Ascending aorta (tissue), 2 donors: ENCODE measurements around the gene ZNF219. TPM values are rescaled to one million over a fixed set of nuclear protein-coding genes. Genes with fewer than 3 reads are reported as not detected.

Source experiments
- DNase-seq, 2 donors: peaks; one replicate each; pipeline ENCODE4 v3.0.0-alpha.2; 2019; ENCODE audit warnings: low spot score in 2 of 2
- H3K27ac ChIP-seq, 2 donors: fragments of 200-600 bp; sonication (generic); one replicate each; pipeline ENCODE4 v1.5.1; 2016 to 2017; ENCODE audit warnings: mild to moderate bottlenecking in 1 of 2
- H3K27me3 ChIP-seq: fragments of 200-600 bp; sonication (generic); one replicate; pipeline ENCODE4 v1.5.1; 2017
- H3K36me3 ChIP-seq, 2 donors: fragments of 200-600 bp; sonication (generic); one replicate each; pipeline ENCODE4 v1.5.1; 2016
- H3K4me1 ChIP-seq, 2 donors: fragments of 200-600 bp; sonication (generic); one replicate each; pipeline ENCODE4 v1.5.1; 2016 to 2017; ENCODE audit warnings: mild to moderate bottlenecking in 1 of 2
- H3K4me3 ChIP-seq, 2 donors: fragments of 200-600 bp; sonication (generic); one replicate each; pipeline ENCODE4 v1.5.1; 2016 to 2017; ENCODE audit warnings: mild to moderate bottlenecking in 1 of 2
- H3K9me3 ChIP-seq, 2 donors: fragments of 200-600 bp; sonication (generic); one replicate each; pipeline ENCODE4 v1.5.1; 2016
- intact Hi-C: fragments of 100-400 bp; cut with DNase I; formaldehyde crosslinking; loops from one replicate; pipeline ENCODE4 v1.15.1; 2023
- total RNA-seq: library from RNA; depleted of rRNA; stranded (reverse); fragments of >200 nt; gene quantifications from one replicate; pipeline ENCODE4 v1.1.0, GENCODE V29; 2016
- TF ChIP-seq, protein P1 (sequence below), 3 experiments: fragments of 200-600 bp in 2 of 3; fragments of 450-650 bp in 1 of 3; sonication (generic) in 2 of 3; IDR thresholded peaks; one replicate each; pipeline ENCODE4 v1.5.1; 2016 to 2019; ENCODE audit warnings: antibody characterized with exemption in 3 of 3, mild to moderate bottlenecking in 1 of 3, moderate library complexity in 1 of 3

ZNF219 gene
- total RNA-seq, 1 donor from 2014 or later, result 62.9 TPM

DNA sequence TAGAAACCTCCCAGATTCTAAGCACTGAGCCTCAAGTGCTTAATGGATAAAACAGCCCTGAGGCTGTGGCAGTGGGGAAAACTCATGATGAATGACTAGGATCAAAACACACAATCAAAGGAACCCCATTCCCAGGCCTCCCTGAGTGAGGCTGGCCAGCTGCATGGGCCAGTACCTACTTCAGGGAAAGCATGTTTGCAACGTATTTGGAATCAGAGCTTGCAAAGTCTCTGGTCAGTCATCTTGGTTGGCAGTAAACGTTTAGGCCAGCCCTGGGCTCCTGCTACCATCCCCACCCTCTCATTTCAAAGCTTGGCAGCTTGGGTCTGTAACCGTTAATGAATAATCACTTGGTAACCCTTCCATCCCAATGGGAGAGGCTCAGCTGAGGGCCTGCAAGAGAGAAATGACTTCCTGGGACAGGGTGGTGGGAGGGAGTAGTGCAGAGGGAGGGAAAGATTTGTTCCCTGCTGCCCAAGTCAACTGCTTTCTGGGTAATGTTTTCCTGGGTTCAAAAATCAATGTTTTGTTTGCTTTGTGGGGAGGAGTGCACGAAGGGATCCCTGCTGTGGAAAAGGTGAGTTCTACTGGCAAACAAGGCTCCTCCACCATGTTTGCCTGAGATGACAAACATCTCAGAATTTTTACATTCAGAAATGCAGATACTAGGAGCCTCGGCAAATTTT is 42.9 kb downstream of the ZNF219 start:
- Histone ChIP-seq H3K27me3 (no peaks in the 10 kb centered on the region), H3K9me3 (no peaks in the 10 kb centered on the region), H3K4me1 (no peaks in the 10 kb centered on the region), H3K27ac (no peak overlapping the region), H3K4me3 (no peak overlapping the region), H3K36me3 (no peaks in the 10 kb centered on the region)
- TF ChIP-seq, protein P1, sequence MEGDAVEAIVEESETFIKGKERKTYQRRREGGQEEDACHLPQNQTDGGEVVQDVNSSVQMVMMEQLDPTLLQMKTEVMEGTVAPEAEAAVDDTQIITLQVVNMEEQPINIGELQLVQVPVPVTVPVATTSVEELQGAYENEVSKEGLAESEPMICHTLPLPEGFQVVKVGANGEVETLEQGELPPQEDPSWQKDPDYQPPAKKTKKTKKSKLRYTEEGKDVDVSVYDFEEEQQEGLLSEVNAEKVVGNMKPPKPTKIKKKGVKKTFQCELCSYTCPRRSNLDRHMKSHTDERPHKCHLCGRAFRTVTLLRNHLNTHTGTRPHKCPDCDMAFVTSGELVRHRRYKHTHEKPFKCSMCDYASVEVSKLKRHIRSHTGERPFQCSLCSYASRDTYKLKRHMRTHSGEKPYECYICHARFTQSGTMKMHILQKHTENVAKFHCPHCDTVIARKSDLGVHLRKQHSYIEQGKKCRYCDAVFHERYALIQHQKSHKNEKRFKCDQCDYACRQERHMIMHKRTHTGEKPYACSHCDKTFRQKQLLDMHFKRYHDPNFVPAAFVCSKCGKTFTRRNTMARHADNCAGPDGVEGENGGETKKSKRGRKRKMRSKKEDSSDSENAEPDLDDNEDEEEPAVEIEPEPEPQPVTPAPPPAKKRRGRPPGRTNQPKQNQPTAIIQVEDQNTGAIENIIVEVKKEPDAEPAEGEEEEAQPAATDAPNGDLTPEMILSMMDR (IDR thresholded peaks at IDR 0.05), result no peak
- intact Hi-C loops, result no loop called here
- DNase-seq, result no peak

DNA sequence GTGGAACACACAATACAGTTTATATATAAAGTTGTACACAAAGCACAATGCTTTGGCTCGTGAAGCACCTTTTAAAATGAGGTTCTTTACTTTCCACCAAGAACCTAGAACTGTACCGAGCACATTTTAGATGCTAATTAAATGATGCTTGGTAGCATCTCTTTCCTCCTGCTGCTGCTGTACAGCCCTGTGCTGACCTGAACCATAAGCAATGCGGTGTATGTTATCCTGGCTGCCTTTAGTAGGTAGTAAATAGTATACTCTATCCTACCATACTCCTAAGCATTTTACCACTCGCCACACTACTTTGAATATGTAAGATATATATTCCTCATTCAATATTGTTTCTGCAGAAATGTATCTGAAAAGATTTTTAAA is 43.7 kb downstream of the ZNF219 start:
- Histone ChIP-seq H3K9me3 (no peaks in the 10 kb centered on the region), H3K4me1 (no peaks in the 10 kb centered on the region)

DNA sequence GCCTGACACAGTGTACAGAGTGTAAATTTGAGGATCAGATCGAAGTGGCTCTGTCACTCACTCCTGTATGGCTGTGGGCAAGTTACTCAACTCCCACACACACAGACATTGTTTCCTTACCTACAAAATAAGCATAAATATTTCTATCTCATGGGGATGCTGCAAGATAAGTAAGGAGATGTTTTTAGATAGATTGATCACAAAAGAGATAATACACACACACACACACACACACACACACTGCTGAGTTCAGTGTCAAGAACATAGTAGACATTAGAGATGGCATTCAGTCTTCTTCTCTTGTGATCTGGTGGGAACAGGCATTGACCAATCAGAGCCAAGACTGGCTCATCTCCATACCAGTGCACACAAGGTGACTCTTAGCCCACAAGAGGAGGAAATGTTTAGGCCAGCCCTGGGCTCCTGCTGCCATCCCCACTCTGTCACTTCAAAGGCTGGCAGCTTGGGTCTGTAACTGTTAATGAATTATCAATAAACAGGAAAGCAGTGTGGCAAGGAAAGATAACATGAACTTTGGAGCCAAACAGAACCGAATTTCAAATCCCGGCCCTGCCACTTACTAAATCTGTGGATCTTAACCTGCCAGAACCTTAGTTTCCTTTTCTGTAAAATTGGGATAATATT is 44.2 kb downstream of the ZNF219 start:
- no peaks in the 10 kb centered on the region for H3K36me3 ChIP-seq
- no peak for DNase-seq
- intact Hi-C loops, result no loop called here
- no peaks in the 10 kb centered on the region for H3K4me1 ChIP-seq
- H3K9me3 ChIP-seq, result no peaks in the 10 kb centered on the region
- H3K27ac ChIP-seq, result no peak overlapping the region
- TF ChIP-seq, protein P1 (IDR thresholded peaks at IDR 0.05), result no peak
- H3K27me3 ChIP-seq, result no peaks in the 10 kb centered on the region
- no peak overlapping the region for H3K4me3 ChIP-seq

More for the DNA sequence above, 43.7 kb downstream of the ZNF219 start:
- H3K27ac ChIP-seq, result no peak overlapping the region
- no peak for DNase-seq
- no peak overlapping the region for H3K4me3 ChIP-seq
- intact Hi-C loops, result no loop called here
- TF ChIP-seq, protein P1 (IDR thresholded peaks at IDR 0.05), result no peak
- H3K36me3 ChIP-seq, result no peaks in the 10 kb centered on the region
- no peaks in the 10 kb centered on the region for H3K27me3 ChIP-seq

DNA sequence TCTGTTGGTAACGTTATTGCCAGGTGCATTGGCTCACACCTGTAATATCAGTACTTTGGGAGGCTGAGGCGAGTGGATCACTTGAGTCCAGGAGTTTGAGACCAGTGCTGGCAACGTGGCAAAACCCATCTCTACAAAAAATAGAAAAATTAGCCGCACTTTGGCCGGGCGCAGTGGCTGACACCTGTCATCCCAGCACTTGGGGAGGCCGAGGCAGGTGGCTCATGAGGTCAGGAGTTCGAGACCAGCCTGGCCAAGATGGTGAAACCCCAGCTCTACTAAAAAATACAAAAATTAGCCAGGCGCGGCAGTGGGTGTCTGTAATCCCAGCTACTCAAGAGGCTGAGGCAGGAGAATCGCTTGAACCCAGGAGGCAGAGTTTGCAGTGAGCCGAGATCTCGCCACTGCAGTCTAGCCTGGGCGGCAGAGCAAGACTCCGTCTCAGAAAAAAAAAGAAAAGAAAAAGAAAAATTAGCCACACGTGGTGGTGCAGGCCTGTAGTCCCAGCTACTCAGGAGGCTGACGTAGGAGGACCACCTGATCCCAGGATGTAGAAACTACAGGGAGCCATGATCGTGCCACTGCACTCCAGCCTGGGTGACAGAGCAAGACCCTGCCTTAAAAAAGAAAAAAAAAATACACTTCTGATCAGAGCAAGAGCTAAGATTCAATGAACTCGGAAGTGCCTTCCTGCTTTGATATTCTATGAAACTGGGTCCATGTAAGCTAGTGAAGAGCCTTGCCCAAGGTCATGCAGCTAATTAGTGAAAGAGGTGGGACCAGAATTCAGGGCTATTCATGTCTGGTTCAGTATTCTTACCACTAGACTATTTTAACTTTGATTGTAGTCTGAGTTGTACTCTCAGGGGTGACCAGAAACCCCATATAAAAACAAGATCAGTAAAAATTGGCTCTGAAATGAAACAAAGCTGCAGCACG is 45.0 kb downstream of the ZNF219 start:
- TF ChIP-seq, protein P1 (IDR thresholded peaks at IDR 0.05), result no peak
- Histone ChIP-seq H3K27ac (no peak overlapping the region), H3K4me1 (no peaks in the 10 kb centered on the region), H3K27me3 (no peaks in the 10 kb centered on the region), H3K9me3 (no peaks in the 10 kb centered on the region), H3K36me3 (no peaks in the 10 kb centered on the region), H3K4me3 (no peak overlapping the region)
- intact Hi-C loops, result no loop called here
- no peak for DNase-seq

DNA sequence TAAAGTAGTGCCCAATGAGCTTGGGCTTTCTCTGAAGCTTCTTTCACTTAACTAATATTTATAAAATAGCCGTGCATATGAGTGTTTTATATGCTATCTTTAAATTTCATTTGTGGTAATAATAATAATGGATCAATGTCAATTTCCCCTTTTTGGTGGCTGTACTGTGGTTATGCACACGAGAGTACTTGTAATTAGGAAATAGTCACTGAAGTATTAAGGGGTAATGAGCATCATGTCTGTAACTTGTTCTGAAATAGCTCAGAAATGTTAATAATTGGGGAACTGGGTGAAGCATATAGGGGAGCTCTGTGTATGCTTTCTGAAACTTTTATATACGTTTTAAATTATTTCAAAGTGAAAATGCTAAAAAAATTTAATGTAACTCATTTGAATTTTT is 47.9 kb downstream of the ZNF219 start:
- intact Hi-C loops, result no loop called here
- Histone ChIP-seq H3K27me3 (no peaks in the 10 kb centered on the region), H3K27ac (no peak overlapping the region), H3K9me3 (no peaks in the 10 kb centered on the region), H3K4me1 (no peaks in the 10 kb centered on the region), H3K36me3 (no peaks in the 10 kb centered on the region), H3K4me3 (no peak overlapping the region)
- TF ChIP-seq, protein P1 (IDR thresholded peaks at IDR 0.05), result no peak
- DNase-seq, result no peak
